GM12891 (cell line): ENCODE measurements around the gene PGK1.

Source experiments
- PAX5 ChIP-seq: IDR thresholded peaks from 2 replicates; pipeline ENCODE4 v1.6.1; 2011; ENCODE audit warnings: low read length, moderate library complexity, mild to moderate bottlenecking; ENCODE audit not compliant: insufficient read depth, severe bottlenecking
- POLR2A ChIP-seq: IDR thresholded peaks from 2 replicates; pipeline ENCODE4 v1.6.1; 2011; ENCODE audit warnings: low read depth, low read length, control low read depth
- POLR2AphosphoS5 ChIP-seq: IDR thresholded peaks from 2 replicates; pipeline ENCODE4 v1.6.1; 2011; ENCODE audit warnings: low read depth, low read length, control low read depth
- TAF1 ChIP-seq: IDR thresholded peaks from 2 replicates; pipeline ENCODE4 v1.6.1; 2011; ENCODE audit warnings: low read depth, low read length, control low read depth

- TF ChIP-seq POLR2A: no peak
- TF ChIP-seq TAF1: no peak
- TF ChIP-seq POLR2AphosphoS5: no peak
- no peak for TF ChIP-seq PAX5
Measured at GRCh38 chrX:78106651-78106986, 2.6 kb downstream of the PGK1 start.
